GM06990 (cell line): ENCODE results near the gene GPD1L.

Experiments used
- DNase-seq: peaks from one replicate; pipeline ENCODE4 v3.0.0-alpha.2; 2011; ENCODE audit not compliant: insufficient read length; ENCODE audit errors: extremely low read depth
- H3K27me3 ChIP-seq: replicated peaks from 2 replicates; pipeline ENCODE4 v1.6.0; 2011; ENCODE audit warnings: low read length; ENCODE audit not compliant: control insufficient read depth, insufficient read depth
- H3K36me3 ChIP-seq: 2 replicates; pipeline ENCODE4 v1.5.1; 2011; ENCODE audit warnings: low read length; ENCODE audit not compliant: control insufficient read depth, insufficient read depth
- H3K4me3 ChIP-seq: replicated peaks from 2 replicates; pipeline ENCODE4 v1.5.1; 2011; ENCODE audit warnings: low read depth, mild to moderate bottlenecking, control low read depth, low read length
- CTCF ChIP-seq: IDR thresholded peaks from 2 replicates; pipeline ENCODE4 v1.5.1; 2011; ENCODE audit warnings: low read length, control low read depth, mild to moderate bottlenecking, inconsistent platforms; ENCODE audit not compliant: insufficient read depth, poor library complexity, severe bottlenecking

GPD1L gene

GRCh38 chr3:32098528-32098927, 7.9 kb upstream of the GPD1L start:
- Histone ChIP-seq H3K36me3 (no peaks in the 10 kb centered on the region), H3K4me3 (no peak overlapping the region), H3K27me3 (no peaks in the 10 kb centered on the region)
- no peak for DNase-seq
- TF ChIP-seq CTCF = no peak

DNA sequence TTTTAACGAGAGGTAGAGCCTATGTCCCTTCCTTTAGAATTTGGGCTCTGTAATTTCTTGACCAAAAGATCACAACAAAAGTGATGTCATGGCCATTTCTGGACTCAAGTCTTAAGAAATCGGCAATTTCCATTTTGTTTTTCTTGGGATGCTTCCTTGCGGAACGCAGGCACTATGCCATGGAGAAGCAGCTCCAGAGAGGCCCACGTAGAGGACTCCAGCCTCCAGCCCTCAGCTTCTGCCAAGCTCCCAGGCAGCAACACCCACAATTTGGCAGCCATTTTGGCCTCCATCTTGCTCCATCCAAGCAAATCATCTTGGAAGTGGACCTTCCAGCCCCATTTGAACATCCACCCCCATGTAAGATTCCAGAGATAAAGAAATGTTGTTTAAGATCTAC, 6.0 kb upstream of the GPD1L start:
- no peak for DNase-seq
- TF ChIP-seq CTCF = no peak
- Histone ChIP-seq H3K27me3 (no peaks in the 10 kb centered on the region), H3K36me3 (no peaks in the 10 kb centered on the region), H3K4me3 (no peak overlapping the region)

DNA sequence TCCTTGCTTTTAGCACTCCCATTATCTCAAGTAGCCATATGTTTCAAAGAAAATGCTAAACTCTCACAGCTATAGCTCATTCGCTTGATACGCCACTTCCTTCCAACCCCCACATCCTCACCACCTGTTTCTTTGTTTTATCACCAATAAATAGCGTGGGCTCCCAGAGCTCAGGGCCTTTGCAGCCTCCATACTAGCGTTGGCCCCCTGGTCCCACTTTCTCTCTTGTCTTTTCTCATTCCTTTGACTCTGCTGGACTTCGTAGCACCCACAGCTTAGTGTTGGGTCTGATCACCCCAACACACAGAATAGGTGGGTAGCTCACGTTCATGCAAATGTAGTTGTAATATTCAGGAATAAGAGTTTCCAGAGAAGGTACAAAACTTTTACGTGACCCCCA, 4.1 kb upstream of the GPD1L start:
- H3K27me3 ChIP-seq = no peaks in the 10 kb centered on the region
- TF ChIP-seq CTCF = no peak
- no peaks in the 10 kb centered on the region for H3K36me3 ChIP-seq
- DNase-seq = no peak
- no peak overlapping the region for H3K4me3 ChIP-seq

DNA sequence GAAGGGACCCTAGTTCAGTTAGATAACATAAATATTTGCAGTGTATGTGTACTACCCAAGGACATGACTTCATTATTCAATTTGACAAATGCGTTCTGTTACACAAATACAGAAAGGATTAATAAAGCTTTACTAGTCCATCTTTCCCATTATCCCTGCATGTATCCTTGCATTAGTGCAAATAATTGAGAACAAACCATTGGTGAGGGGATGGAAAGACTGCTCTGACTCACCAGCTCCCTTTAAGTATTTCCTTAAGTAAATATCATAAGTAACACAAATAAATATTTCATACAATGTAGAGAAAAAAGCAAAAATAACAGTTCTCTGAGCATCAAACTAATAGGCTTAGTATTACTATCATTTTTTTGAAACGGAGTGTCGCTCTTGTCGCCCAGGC, 1.9 kb upstream of the GPD1L start:
- TF ChIP-seq CTCF = no peak
- Histone ChIP-seq H3K36me3 (no peaks in the 10 kb centered on the region), H3K27me3 (no peaks in the 10 kb centered on the region), H3K4me3 (no peak overlapping the region)
- no peak for DNase-seq

- no peak for TF ChIP-seq CTCF
- Histone ChIP-seq H3K27me3 (no peaks in the 10 kb centered on the region), H3K36me3 (no peaks in the 10 kb centered on the region), H3K4me3 (no peak overlapping the region)
- DNase-seq = no peak
Observed at GRCh38 chr3:32105291-32106131, 909 bp upstream of the GPD1L start.
